Measurements from ENCODE around the gene ANXA11.
"Not testable (repeated sequence)": the region's sequence is repeated elsewhere in the genome, so short reads cannot be mapped to it uniquely, and the experiment has no call there.

- TF ChIP-seq CTCF, POLR2A (IDR thresholded peaks at IDR 0.05): not testable (repeated sequence)
These were observed 44.6 kb upstream of the ANXA11 start for GRCh38 chr10:80249906-80250305.
